ENCODE data around the gene UNG. TPM values are rescaled to one million over a fixed set of nuclear protein-coding genes. Genes with fewer than 3 reads are reported as not detected.

UNG gene
- total and polyA plus RNA-seq, 9 of the 15 experiments (the other 6 are each of a cell fraction or from before 2014, with no cell fraction given), result 8.4 to 59.8 (median 41.0) TPM

DNA sequence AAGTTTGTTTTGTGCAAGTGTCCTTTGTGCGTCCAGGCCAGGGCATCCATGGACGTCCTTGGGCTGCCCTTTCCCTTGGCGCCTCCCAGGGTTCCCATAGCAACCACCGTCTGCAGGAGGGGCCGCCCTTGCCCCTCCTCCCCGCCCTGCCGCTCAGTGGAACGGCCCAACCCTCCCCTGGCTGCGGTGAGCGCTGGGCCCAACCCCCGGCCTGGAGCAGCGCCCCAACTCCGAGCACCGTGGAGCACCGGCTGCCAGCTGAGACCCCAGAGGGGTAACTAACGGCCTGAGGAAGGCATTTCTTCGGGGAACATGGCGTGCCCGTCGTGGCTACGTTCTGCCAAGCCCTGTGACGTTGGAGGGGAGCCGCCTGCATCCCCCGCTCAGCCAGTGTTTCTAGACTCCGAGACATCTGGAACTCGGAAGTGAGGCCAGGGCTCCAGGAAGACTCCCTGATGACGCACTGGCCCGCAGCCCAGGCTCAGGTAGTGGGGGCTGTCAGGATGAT, 13.6 kb downstream of the UNG start (continued):
- TF ChIP-seq RBM22 (IDR thresholded peaks at IDR 0.05; ENCODE audit: low read depth, low read length, poor library complexity, severe bottlenecking), result peak; percentile 81
- no peak for TF ChIP-seq ZNF165 (CRISPR knock-in tag; IDR thresholded peaks at IDR 0.05; ENCODE audit: borderline replicate concordance)
- TF ChIP-seq HDGF (IDR thresholded peaks at IDR 0.05), result no peak
- no peak for TF ChIP-seq ETS2 (tag; IDR thresholded peaks at IDR 0.05; ENCODE audit: borderline replicate concordance, poor library complexity, severe bottlenecking)
- TF ChIP-seq OTX1 (CRISPR knock-in tag; IDR thresholded peaks at IDR 0.05), result peak; percentile 55; the same call in 1 of the 2 replicates
- TF ChIP-seq NFRKB (IDR thresholded peaks at IDR 0.05; ENCODE audit: low read depth), result 0 out of 2 replicates have a peak, but pooled peaks have one; percentile 15
- TF ChIP-seq MAFG (tag; conservative IDR thresholded peaks at IDR 0.05), result no peak
- peak; percentile 63; the same call in 1 of the 2 replicates for TF ChIP-seq POLR2A (conservative IDR thresholded peaks at IDR 0.05)
- TF ChIP-seq, protein P1, sequence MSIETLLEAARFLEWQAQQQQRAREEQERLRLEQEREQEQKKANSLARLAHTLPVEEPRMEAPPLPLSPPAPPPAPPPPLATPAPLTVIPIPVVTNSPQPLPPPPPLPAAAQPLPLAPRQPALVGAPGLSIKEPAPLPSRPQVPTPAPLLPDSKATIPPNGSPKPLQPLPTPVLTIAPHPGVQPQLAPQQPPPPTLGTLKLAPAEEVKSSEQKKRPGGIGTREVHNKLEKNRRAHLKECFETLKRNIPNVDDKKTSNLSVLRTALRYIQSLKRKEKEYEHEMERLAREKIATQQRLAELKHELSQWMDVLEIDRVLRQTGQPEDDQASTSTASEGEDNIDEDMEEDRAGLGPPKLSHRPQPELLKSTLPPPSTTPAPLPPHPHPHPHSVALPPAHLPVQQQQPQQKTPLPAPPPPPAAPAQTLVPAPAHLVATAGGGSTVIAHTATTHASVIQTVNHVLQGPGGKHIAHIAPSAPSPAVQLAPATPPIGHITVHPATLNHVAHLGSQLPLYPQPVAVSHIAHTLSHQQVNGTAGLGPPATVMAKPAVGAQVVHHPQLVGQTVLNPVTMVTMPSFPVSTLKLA (conservative IDR thresholded peaks at IDR 0.05), result peak in 1 of 2 experiments; percentile 48; a peak in 1 of 4 replicates
- no peak for TF ChIP-seq SP1 (CRISPR knock-in tag; IDR thresholded peaks at IDR 0.05)
- TF ChIP-seq ZZZ3 (IDR thresholded peaks at IDR 0.05), result no peak
- no peak for TF ChIP-seq SP2 (IDR thresholded peaks at IDR 0.05; ENCODE audit: extremely low read depth, low read depth, low read length, poor library complexity, severe bottlenecking)
- TF ChIP-seq, protein P2, sequence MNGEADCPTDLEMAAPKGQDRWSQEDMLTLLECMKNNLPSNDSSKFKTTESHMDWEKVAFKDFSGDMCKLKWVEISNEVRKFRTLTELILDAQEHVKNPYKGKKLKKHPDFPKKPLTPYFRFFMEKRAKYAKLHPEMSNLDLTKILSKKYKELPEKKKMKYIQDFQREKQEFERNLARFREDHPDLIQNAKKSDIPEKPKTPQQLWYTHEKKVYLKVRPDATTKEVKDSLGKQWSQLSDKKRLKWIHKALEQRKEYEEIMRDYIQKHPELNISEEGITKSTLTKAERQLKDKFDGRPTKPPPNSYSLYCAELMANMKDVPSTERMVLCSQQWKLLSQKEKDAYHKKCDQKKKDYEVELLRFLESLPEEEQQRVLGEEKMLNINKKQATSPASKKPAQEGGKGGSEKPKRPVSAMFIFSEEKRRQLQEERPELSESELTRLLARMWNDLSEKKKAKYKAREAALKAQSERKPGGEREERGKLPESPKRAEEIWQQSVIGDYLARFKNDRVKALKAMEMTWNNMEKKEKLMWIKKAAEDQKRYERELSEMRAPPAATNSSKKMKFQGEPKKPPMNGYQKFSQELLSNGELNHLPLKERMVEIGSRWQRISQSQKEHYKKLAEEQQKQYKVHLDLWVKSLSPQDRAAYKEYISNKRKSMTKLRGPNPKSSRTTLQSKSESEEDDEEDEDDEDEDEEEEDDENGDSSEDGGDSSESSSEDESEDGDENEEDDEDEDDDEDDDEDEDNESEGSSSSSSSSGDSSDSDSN (IDR thresholded peaks at IDR 0.05; ENCODE audit: borderline replicate concordance in 1 of 2, low read depth in 2 of 2, low read length in 2 of 2), result 0 out of 4 replicates have a peak, but pooled peaks of 1 of the 2 experiments have one; percentile 18
- TF ChIP-seq BRD4 (IDR thresholded peaks at IDR 0.05), result no peak
- no peak for TF ChIP-seq ATF1 (CRISPR knock-in tag; IDR thresholded peaks at IDR 0.05)
- TF ChIP-seq ATF1 (tag; IDR thresholded peaks at IDR 0.05), result peak; percentile 90
- TF ChIP-seq L3MBTL2 (IDR thresholded peaks at IDR 0.05), result peak; percentile 51
- TF ChIP-seq, protein P3, sequence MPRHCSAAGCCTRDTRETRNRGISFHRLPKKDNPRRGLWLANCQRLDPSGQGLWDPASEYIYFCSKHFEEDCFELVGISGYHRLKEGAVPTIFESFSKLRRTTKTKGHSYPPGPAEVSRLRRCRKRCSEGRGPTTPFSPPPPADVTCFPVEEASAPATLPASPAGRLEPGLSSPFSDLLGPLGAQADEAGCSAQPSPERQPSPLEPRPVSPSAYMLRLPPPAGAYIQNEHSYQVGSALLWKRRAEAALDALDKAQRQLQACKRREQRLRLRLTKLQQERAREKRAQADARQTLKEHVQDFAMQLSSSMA (CRISPR knock-in tag; IDR thresholded peaks at IDR 0.05), result 0 out of 2 replicates have a peak, but pooled peaks have one; percentile 54
- TF ChIP-seq, protein P4, sequence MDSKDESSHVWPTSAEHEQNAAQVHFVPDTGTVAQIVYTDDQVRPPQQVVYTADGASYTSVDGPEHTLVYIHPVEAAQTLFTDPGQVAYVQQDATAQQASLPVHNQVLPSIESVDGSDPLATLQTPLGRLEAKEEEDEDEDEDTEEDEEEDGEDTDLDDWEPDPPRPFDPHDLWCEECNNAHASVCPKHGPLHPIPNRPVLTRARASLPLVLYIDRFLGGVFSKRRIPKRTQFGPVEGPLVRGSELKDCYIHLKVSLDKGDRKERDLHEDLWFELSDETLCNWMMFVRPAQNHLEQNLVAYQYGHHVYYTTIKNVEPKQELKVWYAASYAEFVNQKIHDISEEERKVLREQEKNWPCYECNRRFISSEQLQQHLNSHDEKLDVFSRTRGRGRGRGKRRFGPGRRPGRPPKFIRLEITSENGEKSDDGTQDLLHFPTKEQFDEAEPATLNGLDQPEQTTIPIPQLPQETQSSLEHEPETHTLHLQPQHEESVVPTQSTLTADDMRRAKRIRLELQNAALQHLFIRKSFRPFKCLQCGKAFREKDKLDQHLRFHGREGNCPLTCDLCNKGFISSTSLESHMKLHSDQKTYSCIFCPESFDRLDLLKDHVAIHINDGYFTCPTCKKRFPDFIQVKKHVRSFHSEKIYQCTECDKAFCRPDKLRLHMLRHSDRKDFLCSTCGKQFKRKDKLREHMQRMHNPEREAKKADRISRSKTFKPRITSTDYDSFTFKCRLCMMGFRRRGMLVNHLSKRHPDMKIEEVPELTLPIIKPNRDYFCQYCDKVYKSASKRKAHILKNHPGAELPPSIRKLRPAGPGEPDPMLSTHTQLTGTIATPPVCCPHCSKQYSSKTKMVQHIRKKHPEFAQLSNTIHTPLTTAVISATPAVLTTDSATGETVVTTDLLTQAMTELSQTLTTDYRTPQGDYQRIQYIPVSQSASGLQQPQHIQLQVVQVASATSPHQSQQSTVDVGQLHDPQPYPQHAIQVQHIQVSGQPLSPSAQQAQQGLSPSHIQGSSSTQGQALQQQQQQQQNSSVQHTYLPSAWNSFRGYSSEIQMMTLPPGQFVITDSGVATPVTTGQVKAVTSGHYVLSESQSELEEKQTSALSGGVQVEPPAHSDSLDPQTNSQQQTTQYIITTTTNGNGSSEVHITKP (IDR thresholded peaks at IDR 0.05; ENCODE audit: partially characterized antibody), result peak; percentile 96
- TF ChIP-seq PHB2 (IDR thresholded peaks at IDR 0.05; ENCODE audit: low read depth), result no peak
- no peak for TF ChIP-seq COPS2 (conservative IDR thresholded peaks at IDR 0.05)
- TF ChIP-seq ZNF263 (CRISPR knock-in tag; IDR thresholded peaks at IDR 0.05; ENCODE audit: borderline replicate concordance), result peak; percentile 67; the same call in 1 of the 2 replicates

Measured in K562 (cell line).